HG02798 (cell line): ENCODE results near the gene CACNB2.
A peak's percentile ranks its signal among the peaks of the same experiment; 100 is the strongest.

Source experiments
- ATAC-seq: cut with Tn5 transposase; IDR thresholded peaks from one replicate; pipeline ENCODE4 v1.9.1; 2021; ENCODE audit warnings: mild to moderate bottlenecking; ENCODE audit not compliant: unreplicated experiment, poor library complexity

Gene CACNB2

DNA sequence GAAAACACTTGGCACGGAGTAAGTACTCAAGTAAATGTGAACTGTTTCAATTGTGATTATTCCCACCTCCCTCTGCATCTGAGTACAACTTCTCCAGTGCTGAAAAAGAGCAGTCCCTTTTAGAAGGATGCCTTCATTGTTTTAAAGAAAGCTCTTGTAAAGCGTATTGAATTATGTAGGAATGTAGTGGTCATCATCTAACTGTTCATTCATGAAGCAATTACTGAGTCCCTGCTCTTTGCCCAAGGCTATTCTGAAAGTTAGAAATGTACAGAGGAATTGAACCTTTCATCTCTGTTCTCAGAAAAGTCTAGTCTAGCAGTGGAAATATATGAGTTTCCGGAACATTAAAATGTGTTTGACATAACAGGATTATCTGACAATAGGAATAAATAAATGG lies 127.8 kb downstream of the CACNB2 start:
- ATAC-seq, result no peak

DNA sequence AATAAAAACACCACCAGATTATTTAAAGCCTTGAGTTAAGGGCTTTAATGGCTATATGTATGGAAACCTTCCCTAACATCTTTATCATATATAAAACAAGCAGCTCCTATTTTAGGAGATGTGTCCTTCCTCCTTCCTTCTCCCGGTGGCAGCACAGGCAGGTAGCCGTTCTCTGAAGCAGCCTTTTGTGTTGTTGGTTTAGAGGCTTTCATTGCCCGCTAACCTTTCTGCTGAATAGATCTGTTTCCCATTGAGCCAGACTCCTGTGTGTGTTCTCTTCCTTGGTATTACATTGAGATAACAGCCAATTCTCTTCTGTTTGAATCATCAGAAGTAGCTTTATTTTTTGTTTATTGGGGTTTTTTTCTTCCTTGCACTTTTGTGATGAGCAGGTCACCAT lies 131.3 kb downstream of the CACNB2 start:
- ATAC-seq, result no peak

DNA sequence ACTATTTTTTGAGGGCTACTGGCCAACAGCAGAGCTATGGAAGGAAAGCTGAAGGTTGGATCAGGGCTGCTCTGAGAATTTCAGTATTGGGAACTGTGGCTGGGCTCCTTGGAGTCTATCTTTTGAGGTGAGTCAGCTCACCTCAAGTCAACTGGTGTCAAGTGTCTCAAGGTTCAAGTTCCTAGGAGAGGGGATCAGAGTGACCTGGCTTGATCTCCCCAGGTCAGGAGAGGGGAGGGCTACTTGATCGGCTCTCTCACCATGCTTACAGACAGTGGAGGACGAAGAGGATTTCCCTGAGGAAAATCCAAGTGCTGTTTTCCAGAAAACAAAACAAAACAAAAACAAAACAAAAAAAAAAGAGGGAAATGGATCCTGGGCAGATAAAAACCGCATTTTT lies 132.8 kb downstream of the CACNB2 start:
- ATAC-seq, result no peak

DNA sequence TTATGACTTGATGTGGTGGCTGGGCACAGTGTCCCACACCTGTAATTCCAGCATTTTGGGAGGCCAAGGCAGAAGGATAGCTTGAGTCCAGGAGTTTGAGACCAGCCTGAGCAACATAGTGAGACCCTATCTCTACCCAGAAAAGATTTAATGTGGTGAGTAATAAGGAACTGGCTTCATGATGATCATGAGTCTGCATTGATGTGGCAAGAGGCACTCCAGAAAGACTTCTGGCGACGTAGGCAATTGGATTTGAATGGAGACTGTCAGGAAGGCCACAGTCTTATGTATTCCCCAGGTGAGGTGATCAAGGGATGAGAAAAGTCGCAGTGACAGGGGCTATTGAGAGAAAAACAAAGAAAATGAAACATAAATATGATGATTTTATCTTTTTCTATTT lies 138.0 kb downstream of the CACNB2 start:
- no peak for ATAC-seq

DNA sequence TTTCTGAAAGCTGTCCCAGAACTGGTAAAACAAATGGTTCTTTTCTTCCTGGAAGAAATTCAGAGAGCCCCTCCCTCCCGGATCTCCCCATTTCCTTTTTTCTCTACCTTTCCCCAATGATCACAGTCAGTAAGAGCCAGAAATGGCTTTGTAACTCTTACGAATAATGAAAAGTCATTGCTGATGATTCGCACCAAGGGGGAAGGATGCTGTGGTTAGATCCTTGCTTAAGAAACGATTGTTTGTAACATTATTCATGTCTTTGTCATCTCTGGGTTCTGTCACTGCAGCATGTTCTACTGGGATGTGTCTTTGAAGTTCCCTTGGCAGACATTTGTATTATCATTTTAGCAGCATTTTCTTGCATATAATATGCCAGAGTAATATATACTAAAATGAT lies 138.9 kb downstream of the CACNB2 start:
- ATAC-seq, result no peak

DNA sequence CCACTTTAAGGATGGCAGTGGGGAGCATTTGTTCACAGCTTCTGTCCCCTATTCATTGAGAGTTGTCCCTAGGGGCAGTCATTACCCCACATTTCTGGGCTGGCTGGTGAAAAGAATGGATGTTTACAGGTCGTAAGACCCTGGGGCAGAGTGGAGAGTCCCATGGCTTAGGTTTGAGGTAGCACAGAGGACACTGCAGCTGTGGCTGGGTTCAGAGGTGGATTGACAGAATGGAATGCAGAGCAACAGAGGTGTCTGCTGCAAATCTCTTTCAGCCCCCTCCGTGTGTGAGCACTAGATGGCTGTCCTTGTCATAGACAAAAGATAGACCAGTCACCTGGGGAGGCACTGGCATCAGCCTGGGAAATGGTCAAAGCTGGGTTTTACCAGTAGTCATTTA lies 141.9 kb downstream of the CACNB2 start:
- ATAC-seq, result no peak

DNA sequence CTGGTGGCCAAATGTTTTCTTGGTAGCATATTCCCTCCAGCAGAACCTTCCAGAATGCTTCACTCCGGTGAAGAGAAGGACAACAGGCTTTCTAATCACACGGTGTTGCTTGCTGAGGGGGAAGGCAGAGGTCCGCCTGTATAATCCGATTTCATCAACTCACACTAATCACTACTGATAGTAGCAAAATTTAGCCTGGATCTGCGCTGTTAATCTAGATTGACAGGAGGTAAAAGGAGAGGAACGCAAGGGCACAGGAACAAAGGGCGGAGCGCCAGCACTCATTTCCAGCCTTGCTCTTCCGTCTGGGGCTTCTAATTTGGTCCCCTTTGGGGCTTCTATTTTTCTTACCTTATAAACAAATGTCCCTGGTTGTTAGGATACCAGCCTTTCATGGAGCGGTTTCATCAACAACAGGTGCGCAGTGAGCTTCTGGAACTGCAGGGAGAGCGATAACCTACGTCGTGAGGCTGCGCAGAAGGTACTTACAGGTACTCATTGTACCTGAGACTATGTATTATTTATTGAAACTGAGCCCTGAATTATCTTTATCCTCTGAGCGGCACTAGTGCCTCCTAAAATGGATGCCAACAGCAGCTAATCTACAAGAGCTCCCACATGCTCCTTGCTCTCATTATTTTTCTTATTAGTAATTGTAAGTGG lies 150.6 kb downstream of the CACNB2 start:
- ATAC-seq, result no peak

DNA sequence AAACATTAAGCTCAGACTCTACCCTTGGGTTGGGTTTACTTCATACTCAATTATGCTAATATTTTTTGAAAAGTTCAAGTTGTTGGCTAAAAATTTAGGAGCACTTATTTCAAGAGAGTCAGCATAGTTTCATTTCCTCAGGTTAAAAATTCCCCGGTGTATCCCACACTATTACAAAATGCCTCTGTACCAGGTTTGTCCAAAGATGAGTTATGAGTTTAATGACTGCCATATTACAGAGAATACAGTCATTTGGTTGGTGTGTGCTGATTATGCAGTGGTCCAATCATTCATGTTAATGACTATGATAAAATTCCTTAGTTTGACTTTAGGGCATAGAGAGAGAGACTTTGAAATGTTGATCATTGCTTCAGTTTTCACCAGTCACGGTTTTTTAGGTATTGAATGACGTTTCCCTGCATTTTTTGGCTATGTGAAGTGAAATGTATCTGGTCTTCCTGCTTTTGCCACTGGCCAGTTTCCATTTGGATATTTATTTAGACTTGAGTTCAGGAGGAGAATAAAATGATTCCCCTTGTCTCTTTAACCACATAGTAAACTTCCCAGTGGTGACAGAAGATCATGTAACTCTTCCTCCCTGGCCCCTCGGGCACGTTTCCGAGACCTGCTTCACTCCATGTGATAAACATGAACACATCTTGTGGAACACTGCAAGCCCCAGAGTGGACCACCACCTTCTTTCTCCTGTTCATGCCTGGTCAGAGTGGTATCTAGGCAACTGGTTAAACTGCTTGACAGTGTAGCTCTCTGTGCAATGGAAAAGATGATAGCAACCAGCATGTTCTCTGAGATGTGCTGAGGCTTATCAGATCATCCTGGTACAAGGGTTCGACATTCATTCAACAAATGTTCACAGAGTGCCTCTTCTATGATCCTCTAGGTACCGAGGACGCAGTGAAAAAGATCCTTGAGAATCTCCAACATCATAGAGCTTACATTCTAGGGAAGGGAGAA lies 153.6 kb downstream of the CACNB2 start:
- ATAC-seq, result peak; percentile 39

DNA sequence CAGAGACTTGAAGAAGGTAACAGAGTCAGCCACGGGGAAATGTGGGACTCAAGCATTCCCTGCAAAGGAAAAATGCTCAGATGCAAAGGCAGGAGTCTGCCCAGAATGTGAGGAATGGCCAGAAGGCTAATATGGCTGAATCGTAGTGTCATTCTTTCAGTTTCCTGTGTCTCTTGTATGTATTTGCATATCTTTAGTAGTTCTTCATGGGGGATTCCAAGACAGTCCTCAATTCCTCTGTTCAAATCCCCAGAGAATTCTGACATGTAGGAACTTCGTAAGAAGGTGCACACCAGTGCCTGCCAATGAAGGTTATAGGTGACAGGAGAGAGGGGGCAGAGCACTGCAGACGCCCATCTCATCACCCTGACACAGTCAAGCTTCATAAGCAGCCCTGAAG lies 154.4 kb downstream of the CACNB2 start:
- no peak for ATAC-seq

DNA sequence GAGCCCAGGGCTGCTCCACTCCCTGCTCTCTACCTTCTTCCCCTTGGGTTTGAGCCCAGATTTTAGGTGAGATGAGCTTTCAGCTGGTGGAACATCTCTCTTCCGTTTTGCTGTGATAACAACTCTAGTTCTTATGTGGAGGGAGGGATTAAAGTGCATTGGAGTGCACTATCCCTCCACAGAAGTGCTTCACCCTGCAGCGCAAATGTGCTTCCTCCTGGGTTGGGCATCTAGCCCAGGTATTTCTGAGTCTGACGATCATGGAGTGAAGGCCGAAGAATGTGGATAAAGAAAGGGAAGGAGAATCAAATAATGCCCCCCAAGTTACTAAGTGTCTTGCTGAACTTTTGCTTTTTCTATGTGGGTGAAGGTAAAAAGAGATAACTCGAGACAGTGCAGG lies 157.4 kb downstream of the CACNB2 start:
- ATAC-seq, result no peak

DNA sequence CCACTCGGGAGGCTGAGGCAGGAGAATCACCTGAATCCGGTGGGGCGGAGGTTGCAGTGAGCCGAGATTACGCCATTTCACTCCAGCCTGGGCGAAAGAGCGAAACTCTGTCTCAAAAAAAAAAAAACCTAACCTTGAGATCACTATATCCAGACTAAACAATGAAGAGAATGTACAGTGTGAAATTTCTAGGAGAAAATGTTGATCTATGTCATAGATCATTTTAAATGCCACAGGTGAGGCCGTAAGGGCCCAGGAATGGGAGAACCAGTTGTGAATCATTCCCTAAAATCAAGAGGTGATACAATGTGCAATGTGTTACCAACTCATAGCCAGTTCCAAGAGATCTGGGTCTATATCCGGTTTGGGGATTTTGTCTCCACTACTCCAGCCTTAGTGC lies 158.0 kb downstream of the CACNB2 start:
- ATAC-seq, result no peak

DNA sequence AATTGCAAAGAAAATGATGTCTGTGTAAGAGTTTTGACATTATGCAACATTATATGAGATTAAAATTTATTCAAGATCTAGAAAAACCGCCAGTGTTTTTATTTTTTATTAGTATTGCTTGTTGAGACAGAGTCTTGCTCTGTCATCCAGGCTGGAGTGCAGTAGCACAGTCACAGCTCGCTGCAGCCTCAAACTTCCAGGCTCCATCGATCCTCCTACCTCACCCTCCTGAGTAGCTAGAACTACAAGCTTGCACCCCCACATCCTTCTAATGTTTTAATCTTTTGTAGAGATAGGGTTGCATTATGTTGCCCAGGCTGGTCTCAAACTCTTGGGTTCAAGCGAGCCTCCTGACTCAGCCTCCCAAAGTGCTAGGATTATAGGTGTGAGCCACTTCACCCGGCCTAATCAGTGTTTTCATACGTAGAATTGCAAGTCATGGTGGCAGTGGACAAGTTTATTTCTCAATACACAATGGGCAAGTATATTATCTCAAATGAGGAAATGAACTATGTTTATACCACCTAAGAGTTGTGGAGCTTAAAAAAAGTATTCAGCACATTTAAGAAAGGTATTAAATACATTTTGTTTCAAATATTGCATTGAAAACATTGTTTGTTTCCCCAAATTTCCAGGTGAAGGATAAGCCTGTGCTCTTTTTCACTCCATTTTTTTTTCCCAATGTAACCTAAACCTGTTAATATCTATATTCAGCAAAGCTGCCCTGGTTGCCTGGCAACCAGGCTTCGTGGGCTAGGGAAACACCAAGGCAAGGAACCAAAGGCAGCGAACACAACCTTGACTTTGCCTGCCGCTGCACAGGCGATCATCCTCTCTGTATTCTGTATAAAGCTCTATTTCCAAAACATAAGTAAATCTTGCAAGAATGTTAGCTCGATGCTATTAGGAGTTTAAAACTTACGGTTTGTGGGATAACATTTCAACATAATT lies 163.9 kb downstream of the CACNB2 start:
- no peak for ATAC-seq

DNA sequence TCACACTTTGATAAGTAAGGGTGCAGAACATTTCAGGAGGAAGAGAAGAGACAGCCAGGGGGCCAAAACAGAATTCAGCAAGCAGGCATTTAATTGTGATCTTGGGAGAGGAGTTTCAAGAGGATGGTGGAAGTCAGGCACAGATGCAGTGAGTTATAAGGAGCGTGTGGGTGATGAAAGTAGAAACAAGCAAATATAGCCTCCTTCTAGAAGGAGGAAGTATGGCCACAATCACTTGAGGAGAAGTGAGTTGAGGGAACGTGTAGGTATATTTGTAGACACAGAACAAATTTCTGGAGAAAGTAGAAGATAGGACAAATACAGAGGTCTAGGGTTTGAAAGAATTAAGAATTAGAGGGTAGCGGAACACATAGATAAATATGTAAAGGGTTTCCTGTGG lies 165.8 kb downstream of the CACNB2 start:
- ATAC-seq, result no peak

DNA sequence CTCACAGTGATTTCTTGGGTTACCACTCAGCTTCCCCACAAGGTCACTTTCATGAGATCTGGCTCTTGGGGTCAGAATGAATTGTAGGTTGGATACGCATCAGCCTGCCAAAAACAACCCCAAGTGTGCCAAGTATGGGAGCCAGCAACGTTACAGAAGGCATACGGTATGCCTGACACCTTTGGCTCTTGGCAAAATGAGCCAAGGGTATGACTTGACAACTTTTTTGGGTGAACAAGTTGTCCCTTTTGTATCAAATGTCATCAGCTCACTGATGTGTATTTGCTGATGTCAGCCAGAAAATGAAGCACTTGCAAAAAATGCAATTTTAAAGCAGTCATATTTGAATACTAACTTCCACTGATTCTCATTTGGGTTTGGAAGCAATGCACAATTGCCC lies 168.4 kb downstream of the CACNB2 start:
- no peak for ATAC-seq

DNA sequence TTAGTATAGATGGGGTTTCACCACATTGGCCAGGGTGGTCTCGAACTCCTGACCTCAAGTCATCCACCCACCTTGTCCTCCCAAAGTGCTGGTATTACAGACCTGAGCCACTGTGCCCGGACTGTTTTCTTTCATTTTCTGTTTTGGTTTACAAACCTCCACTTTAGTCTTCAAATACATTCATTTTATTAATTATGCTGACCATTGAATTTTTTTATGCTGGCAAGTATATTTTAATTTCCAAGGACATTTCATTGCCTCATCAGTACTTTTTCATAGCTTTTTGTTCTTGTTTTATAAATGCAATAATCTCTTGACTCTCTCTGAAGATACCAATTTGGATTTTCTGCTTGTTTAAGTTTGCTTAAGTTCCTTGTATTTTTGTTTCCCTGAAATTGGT lies 170.5 kb downstream of the CACNB2 start:
- ATAC-seq, result no peak

DNA sequence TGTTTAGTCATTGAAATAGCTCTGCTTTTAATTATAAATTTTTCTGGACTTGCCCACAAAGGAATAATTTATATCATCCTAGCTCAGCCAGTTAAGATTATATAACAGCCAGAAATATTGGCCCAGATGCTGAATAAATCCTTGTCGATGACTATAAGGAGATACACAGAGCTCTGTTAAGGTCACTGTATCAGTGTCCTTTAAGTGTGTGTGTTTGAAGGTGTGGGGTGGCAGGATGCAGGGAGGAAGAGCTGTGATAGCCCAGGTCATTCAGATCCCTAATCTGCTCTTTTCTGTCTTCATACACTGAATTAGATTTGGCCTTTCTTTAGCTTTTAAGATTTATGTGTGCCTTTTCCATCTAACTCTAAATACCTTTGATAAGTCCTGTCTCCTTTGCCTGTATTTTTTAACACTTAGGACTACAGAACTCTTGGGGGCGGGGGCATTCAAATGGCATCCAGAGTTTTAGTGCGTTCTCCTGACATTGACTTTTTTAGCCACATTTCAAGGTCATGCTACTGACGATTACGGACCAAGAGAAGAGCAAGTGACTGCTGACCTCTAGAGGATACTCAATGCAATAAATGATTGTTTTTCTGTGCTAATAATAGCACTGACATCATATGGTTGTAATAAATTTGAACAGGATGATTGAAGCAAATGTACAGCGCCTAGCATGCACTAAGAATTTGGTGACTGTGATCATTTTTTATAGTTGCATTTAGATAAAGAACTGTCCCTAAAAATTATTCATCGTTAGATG lies 172.3 kb downstream of the CACNB2 start:
- peak; percentile 88 for ATAC-seq

DNA sequence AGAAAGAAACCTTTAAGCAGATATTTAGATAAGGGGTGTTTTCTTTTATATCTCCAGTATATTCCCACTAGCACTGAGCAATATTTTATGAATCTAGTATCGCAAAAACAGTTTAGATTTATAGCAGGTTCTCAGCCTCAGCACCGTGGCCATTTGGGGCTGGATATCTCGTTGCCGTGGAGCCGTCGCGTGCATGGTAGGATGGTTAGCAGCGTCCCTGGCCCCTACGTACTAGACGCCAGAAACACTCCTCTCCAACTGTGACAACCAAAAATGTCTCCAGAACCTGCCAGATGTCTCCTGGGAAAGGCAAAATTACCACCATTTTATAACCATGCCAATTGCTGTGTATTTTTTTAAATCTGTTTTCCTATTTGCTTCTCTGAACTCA lies 172.9 kb downstream of the CACNB2 start:
- ATAC-seq, result no peak

DNA sequence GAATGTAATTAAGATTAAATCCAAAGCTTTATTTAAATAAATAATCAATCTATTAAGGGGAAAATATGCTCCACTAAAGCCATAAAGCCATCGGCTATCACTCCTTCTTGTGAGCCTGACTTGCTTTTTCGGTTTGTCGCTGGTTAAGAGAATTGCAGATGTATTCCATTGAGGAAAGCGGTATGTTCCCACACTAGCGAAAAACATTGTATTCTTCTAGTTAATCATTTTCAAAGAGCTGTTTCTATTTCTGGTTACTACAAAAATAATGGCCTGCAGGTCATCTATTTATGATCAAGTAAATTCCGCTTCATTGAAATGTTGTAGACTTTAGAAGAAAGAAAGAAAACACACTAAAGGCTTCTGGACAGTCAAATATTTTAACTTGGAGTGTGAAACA lies 173.4 kb downstream of the CACNB2 start:
- ATAC-seq, result no peak

DNA sequence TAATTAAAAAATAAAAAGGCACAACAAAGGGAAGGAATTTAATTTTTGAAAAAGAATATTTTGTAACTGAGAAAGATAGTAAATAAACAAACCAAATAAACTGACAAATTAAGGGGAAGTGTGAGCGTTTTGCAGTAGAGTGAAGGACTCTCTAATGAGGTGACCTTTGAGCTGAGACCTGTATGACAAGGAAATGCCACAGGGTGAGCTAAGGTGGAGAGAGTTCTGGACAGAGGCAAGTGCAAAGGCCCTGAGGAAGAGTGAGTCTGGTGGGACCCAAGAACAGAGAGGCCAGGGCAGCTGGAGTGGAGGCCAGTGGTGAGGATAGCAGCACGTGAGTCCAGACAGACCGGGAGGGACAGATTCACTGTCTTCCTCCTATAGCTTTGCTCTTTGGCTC lies 179.4 kb downstream of the CACNB2 start:
- ATAC-seq, result no peak

DNA sequence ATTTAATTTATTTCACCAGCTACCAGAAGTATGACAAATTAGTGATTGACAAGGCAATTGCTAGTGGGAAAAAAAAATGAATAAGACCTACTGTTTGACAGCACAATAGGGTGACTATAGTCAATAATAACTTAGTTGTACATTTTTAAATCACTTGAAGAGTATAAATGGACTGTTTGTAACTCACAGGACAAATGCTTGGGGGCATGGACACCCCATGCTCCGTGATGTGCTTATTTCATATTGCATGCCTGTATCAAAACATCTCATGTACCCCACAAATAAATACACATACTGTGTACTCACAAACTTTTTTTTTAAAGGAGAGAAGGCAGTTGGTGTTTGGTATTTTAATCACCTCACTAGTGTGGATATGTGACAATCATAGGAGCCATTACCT lies 181.1 kb downstream of the CACNB2 start:
- no peak for ATAC-seq
